K562 (cell line): ENCODE results near the gene LMBR1. TPM values are rescaled to one million over a fixed set of nuclear protein-coding genes. Genes with fewer than 3 reads are reported as not detected.

Experiments
- BCL6 ChIP-seq: fragments of 250-450 bp; sonication (Bioruptor Pico); IDR thresholded peaks from 2 replicates; pipeline ENCODE4 v1.4.0; 2020
- BHLHE40 ChIP-seq: IDR thresholded peaks from 2 replicates; pipeline ENCODE4 v1.6.1; 2011; ENCODE audit warnings: low read length, improper control_type of control experiment
- CCNT2 ChIP-seq: IDR thresholded peaks from 2 replicates; pipeline ENCODE4 v1.6.1; 2011; ENCODE audit warnings: borderline replicate concordance, low read depth, mild to moderate bottlenecking, moderate library complexity, mixed read lengths, low read length; ENCODE audit not compliant: insufficient read length; ENCODE audit errors: extremely low read depth
- CEBPG ChIP-seq, 3 experiments: fragments of 200-800 bp in 1 of 3; sonication (Bioruptor generic) in 1 of 3; sonication (generic) in 1 of 3; formaldehyde crosslinking in 1 of 3; IDR thresholded peaks in 2 of 3; conservative IDR thresholded peaks in 1 of 3; 2 replicates each; pipeline versions ENCODE4 v1.6.1 to v1.8.0; 2016 to 2022; ENCODE audit warnings: missing compliant biosample characterization in 2 of 3, missing genetic modification characterization in 2 of 3, mild to moderate bottlenecking in 1 of 3, missing genetic modification reagents in 1 of 3
- DEAF1 ChIP-seq: fragments of 450-650 bp; formaldehyde crosslinking; IDR thresholded peaks from 2 replicates; pipeline ENCODE4 v1.4.0; 2020; ENCODE audit warnings: mild to moderate bottlenecking, moderate library complexity
- E4F1 ChIP-seq: fragments of 250-450 bp; sonication (Bioruptor Pico); IDR thresholded peaks from 2 replicates; pipeline ENCODE4 v1.5.0; 2021; ENCODE audit warnings: mild to moderate bottlenecking, borderline replicate concordance
- EHMT2 ChIP-seq: fragments of 450-650 bp; IDR thresholded peaks from 2 replicates; pipeline ENCODE4 v1.6.1; 2018; ENCODE audit warnings: antibody characterized with exemption
- ID3 ChIP-seq, 2 experiments: fragments of 250-450 bp in 1 of 2; fragments of 450-650 bp in 1 of 2; sonication (Bioruptor Pico) in 1 of 2; IDR thresholded peaks; 2 replicates each; pipeline versions ENCODE4 v1.6.1 to v1.8.0; 2016 to 2021; ENCODE audit warnings: mild to moderate bottlenecking in 2 of 2, moderate library complexity in 2 of 2, missing compliant biosample characterization in 1 of 2, missing genetic modification characterization in 1 of 2
- NFATC3 ChIP-seq: fragments of 450-650 bp; IDR thresholded peaks from 2 replicates; pipeline ENCODE4 v1.6.1; 2017; ENCODE audit warnings: mild to moderate bottlenecking
- NFXL1 ChIP-seq: fragments of 450-650 bp; formaldehyde crosslinking; IDR thresholded peaks from 2 replicates; pipeline ENCODE4 v1.4.0; 2021; ENCODE audit warnings: mild to moderate bottlenecking
- ZNF778 ChIP-seq: fragments of 450-650 bp; formaldehyde crosslinking; IDR thresholded peaks from 2 replicates; pipeline ENCODE4 v1.4.0; 2020; ENCODE audit warnings: mild to moderate bottlenecking, moderate library complexity
- polyA plus RNA-seq, 8 experiments: library from polyadenylated mRNA; depleted of rRNA in 4 of 8; stranded (reverse) in 5 of 8; unstranded in 3 of 8; fragments of >200 nt; fragmentation: Nextera tagmentation in 2 of 8; fragmentation: Illumina TruSeq in 1 of 8; extraction: Ambion mirVana in 2 of 8; extraction: Trizol in 1 of 8; gene quantifications; 2 replicates each; pipeline versions ENCODE4 v1.2.1 to v1.2.3, GENCODE V29; 2011 to 2014; ENCODE audit warnings: inconsistent platforms in 1 of 8, missing spikeins in 1 of 8
- total RNA-seq, 7 experiments: library from RNA; depleted of rRNA in 6 of 7; stranded (reverse); fragments of >200 nt in 6 of 7; fragmentation: Illumina TruSeq in 2 of 7; extraction: Trizol in 2 of 7; gene quantifications; 2 replicates each; pipeline versions ENCODE4 v1.2.1 to v1.2.3, GENCODE V29; 2011 to 2021; ENCODE audit warnings: low replicate concordance in 1 of 7
- TF ChIP-seq, protein P1 (sequence below): sonication (generic); formaldehyde crosslinking; IDR thresholded peaks from 2 replicates; pipeline ENCODE4 v1.8.1; 2023; ENCODE audit warnings: mild to moderate bottlenecking, missing genetic modification reagents
- TF ChIP-seq, protein P2 (sequence below): IDR thresholded peaks from 3 replicates; pipeline ENCODE4 v1.6.1; 2011; ENCODE audit warnings: borderline replicate concordance, mild to moderate bottlenecking, moderate library complexity; ENCODE audit not compliant: insufficient read length; ENCODE audit errors: extremely low read depth

The LMBR1 gene
- total and polyA plus RNA-seq, 9 of the 15 experiments (the other 6 are each of a cell fraction or from before 2014, with no cell fraction given), result 7.7 to 90.0 (median 59.9) TPM

DNA sequence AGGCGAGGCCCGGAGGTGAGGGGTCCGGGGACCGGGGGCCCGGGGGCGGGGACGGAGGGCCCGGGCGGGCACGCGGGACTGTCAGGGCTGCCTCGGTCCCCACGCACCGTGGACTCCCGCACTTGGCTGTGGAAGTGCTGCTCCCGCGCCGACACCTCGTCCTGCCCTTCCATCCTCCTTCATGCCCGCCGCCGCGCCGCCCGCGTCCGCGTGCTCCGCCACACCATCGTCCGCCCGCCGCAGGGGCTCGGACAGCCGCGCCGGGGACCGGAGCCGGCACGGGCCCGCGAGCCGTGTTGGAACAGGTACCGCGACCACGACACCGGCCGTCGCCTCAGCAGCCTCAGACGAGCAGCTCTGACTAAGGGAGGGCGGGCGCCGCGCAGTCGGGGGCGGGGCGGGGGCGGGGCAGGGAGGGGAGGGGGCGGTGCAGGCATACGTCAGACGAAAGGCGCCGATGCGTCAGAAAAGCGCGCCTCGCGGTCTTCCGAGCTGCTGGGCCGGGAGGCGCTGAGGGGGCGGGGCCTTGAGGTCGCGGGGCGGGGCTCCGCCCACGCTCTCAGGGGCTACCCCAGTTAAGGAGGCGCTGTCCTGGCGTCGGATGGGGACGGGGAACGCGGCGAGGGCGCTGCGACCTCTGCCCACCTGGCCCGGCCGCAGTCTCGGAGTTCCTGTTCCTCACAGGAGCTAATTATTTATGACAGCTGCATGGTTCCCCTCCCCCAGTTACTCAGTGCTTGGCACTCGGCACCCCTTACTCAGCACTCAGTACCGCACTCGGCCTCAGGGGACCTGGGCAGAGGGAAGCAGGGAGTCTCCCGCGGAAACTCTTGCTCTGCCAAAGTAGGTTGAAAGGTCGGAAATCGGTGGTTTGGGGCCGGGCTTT lies at the start of gene LMBR1 (continued):
- TF ChIP-seq E4F1 (no peak), BHLHE40 (peak; percentile 39), ZNF778 (CRISPR knock-in tag) (no peak), BCL6 (CRISPR knock-in tag) (no peak), EHMT2 (no peak), DEAF1 (CRISPR knock-in tag) (no peak), NFATC3 (no peak), CEBPG (CRISPR knock-in tag; IDR thresholded peaks at IDR 0.05) (no peak), CEBPG (tag; conservative IDR thresholded peaks at IDR 0.05 in 1 of 2, IDR thresholded peaks at IDR 0.05 in 1 of 2) (no peak), ID3 (CRISPR knock-in tag; IDR thresholded peaks at IDR 0.05) (no peak), ID3 (tag; IDR thresholded peaks at IDR 0.05) (peak; percentile 71), CCNT2 (peak; percentile 83), NFXL1 (CRISPR knock-in tag) (no peak)
- TF ChIP-seq, protein P1, sequence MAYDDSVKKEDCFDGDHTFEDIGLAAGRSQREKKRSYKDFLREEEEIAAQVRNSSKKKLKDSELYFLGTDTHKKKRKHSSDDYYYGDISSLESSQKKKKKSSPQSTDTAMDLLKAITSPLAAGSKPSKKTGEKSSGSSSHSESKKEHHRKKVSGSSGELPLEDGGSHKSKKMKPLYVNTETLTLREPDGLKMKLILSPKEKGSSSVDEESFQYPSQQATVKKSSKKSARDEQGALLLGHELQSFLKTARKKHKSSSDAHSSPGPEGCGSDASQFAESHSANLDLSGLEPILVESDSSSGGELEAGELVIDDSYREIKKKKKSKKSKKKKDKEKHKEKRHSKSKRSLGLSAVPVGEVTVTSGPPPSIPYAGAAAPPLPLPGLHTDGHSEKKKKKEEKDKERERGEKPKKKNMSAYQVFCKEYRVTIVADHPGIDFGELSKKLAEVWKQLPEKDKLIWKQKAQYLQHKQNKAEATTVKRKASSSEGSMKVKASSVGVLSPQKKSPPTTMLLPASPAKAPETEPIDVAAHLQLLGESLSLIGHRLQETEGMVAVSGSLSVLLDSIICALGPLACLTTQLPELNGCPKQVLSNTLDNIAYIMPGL (CRISPR knock-in tag), result peak; percentile 36; the same call in 1 of the 2 replicates
- TF ChIP-seq, protein P2, sequence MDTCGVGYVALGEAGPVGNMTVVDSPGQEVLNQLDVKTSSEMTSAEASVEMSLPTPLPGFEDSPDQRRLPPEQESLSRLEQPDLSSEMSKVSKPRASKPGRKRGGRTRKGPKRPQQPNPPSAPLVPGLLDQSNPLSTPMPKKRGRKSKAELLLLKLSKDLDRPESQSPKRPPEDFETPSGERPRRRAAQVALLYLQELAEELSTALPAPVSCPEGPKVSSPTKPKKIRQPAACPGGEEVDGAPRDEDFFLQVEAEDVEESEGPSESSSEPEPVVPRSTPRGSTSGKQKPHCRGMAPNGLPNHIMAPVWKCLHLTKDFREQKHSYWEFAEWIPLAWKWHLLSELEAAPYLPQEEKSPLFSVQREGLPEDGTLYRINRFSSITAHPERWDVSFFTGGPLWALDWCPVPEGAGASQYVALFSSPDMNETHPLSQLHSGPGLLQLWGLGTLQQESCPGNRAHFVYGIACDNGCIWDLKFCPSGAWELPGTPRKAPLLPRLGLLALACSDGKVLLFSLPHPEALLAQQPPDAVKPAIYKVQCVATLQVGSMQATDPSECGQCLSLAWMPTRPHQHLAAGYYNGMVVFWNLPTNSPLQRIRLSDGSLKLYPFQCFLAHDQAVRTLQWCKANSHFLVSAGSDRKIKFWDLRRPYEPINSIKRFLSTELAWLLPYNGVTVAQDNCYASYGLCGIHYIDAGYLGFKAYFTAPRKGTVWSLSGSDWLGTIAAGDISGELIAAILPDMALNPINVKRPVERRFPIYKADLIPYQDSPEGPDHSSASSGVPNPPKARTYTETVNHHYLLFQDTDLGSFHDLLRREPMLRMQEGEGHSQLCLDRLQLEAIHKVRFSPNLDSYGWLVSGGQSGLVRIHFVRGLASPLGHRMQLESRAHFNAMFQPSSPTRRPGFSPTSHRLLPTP, result no peak
